GM19467 (cell line): ENCODE measurements around the gene USP37.

Experiments
- ATAC-seq: cut with Tn5 transposase; IDR thresholded peaks from one replicate; pipeline ENCODE4 v1.9.1; 2021; ENCODE audit warnings: mild to moderate bottlenecking, moderate library complexity; ENCODE audit not compliant: unreplicated experiment

The USP37 gene

DNA sequence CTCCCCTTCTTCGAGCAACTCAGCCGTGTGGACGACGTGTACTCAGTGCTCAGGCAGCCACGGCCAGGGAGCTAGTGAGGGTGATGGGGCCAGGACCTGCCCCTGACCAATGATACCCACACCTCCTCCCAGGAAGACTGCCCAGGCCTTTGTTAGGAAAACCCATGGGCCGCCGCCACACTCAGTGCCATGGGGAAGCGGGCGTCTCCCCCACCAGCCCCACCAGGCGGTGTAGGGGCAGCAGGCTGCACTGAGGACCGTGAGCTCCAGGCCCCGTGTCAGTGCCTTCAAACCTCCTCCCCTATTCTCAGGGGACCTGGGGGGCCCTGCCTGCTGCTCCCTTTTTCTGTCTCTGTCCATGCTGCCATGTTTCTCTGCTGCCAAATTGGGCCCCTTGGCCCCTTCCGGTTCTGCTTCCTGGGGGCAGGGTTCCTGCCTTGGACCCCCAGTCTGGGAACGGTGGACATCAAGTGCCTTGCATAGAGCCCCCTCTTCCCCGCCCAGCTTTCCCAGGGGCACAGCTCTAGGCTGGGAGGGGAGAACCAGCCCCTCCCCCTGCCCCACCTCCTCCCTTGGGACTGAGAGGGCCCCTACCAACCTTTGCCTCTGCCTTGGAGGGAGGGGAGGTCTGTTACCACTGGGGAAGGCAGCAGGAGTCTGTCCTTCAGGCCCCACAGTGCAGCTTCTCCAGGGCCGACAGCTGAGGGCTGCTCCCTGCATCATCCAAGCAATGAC, 163.6 kb downstream of the USP37 start:
- no peak for ATAC-seq

DNA sequence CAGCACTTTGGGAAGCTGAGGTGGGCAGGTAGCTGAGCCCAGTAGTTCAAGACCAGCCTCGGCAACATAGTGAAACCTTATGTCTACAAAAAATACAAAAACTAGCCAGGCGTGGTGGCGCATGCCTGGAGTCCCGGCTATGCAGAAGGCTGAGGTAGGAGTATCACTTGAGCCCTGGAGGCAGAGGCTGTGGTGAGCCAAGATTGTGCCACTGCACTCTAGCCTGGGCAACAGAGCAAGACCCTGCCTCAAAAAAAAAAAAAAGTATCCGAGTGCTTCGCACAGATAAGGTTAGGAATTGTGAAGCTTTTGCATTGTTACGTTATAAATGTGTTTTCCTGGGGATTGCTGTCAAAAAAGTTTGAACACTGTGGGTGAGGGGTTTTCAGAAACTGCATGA, 164.3 kb downstream of the USP37 start:
- no peak for ATAC-seq

DNA sequence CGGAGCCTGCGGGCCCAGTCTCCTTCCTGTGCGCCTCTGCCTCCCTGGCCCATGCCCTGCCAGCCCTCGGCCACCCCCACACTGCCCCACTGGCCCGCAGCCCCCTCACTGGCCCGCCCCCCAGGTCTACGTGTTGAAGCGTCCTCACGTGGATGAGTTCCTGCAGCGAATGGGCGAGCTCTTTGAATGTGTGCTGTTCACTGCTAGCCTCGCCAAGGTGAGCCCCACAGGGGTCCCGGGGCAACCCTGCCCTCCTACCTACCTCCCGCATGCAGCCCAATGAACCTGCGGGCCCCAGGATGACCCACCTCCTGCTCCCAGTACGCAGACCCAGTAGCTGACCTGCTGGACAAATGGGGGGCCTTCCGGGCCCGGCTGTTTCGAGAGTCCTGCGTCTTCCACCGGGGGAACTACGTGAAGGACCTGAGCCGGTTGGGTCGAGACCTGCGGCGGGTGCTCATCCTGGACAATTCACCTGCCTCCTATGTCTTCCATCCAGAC, 165.2 kb downstream of the USP37 start:
- ATAC-seq: no peak

DNA sequence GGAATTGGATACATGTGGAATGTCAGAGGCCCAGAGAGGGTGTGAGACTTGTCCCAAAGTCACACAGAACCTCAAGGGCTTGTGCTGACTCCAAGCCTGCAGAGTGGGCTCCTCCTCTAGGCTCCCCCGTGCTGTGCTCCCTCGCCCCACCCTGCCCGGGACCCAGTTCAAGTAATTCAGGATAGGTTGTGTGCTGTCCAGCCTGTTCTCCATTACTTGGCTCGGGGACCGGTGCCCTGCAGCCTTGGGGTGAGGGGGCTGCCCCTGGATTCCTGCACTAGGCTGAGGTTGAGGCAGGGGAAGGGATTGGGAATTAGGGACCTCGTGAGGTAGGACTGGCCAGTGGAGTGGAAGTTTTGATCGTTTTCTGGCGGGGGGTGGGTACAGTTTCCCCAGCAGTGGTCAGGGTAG, 165.7 kb downstream of the USP37 start:
- ATAC-seq: no peak

DNA sequence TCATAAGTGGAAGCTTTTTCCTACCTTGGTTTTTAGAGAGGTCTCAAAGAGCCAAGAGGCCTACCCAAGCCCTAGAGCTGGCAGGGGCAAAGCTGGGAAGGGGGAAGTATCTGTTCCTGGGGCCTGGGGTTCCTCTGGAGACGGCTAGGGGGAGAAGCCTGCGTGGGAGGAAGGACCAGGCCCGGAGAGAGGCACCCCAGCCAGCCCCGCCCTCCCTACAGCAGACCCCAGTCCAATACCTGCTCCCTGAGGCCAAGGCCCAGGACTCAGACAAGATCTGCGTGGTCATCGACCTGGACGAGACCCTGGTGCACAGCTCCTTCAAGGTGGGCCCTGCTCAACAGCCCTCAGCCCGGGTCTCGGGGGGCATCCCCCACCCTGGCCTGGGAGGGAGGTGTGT, 166.3 kb downstream of the USP37 start:
- ATAC-seq: no peak

DNA sequence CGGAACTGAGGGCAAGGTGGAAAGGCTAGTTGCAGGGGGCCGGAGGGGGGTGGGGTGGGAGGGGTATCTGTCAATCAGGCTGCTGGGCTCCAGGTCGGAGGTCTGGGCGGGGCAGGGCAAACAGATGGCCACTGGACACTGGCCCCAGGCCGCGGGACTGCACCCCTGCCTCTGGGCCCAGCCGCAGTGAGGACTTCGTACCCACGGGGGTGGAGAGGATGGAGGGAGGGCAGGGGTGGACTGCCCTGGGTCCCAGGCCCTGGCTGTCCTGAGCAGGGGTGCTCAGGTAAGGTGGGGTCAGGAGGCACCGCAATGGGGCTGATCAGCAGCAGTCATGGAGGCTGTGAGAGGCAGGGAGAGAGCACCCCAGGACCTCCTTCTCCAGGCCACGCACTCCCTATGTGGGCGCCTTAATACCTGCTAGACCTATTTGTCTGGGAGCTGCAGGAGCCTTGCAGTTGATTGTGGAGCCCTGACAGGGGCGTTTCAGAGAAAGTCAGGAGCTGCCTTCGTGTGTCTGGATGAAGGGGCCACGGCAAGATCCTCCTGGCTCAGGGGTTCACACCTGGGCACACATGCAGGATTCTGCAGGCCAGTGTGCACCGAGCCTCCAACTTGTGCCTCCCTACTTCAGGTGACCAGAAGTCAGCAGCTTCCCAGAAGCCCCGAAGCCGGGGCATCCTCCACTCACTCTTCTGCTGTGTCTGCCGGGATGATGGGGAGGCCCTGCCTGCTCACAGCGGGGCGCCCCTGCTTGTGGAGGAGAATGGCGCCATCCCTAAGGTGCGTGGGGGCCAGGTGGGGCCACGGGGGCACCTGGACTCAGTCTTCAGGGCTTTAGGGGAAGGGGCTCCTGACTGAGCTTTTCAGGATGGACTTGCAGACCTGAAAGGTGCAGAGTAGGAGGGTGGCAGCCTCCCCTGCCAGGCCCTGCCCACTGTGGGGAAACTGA, 166.9 kb downstream of the USP37 start:
- ATAC-seq: no peak
